ENCODE data around the gene SLCO2A1.

Gene SLCO2A1

GRCh38 chr3:133887074-133887802, 142.5 kb downstream of the SLCO2A1 start:
- no peak overlapping the region for H3K4me3 ChIP-seq (ENCODE audit: control insufficient read depth, low read depth, low read length)
- TF ChIP-seq, protein P1, sequence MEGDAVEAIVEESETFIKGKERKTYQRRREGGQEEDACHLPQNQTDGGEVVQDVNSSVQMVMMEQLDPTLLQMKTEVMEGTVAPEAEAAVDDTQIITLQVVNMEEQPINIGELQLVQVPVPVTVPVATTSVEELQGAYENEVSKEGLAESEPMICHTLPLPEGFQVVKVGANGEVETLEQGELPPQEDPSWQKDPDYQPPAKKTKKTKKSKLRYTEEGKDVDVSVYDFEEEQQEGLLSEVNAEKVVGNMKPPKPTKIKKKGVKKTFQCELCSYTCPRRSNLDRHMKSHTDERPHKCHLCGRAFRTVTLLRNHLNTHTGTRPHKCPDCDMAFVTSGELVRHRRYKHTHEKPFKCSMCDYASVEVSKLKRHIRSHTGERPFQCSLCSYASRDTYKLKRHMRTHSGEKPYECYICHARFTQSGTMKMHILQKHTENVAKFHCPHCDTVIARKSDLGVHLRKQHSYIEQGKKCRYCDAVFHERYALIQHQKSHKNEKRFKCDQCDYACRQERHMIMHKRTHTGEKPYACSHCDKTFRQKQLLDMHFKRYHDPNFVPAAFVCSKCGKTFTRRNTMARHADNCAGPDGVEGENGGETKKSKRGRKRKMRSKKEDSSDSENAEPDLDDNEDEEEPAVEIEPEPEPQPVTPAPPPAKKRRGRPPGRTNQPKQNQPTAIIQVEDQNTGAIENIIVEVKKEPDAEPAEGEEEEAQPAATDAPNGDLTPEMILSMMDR (IDR thresholded peaks at IDR 0.05; ENCODE audit: control insufficient read depth, insufficient read depth, low read depth, low read length, missing control alignments), result no peak
- DNase-seq (ENCODE audit: low read depth), result no peak

- no peak overlapping the region for H3K4me3 ChIP-seq (ENCODE audit: control insufficient read depth, low read depth, low read length)
- no peak for DNase-seq (ENCODE audit: low read depth)
Measured at GRCh38 chr3:133886031-133886722, 143.5 kb downstream of the SLCO2A1 start.

GRCh38 chr3:133884887-133885711, 144.6 kb downstream of the SLCO2A1 start:
- no peak for DNase-seq (ENCODE audit: low read depth)
- H3K4me3 ChIP-seq (ENCODE audit: control insufficient read depth, low read depth, low read length), result no peak overlapping the region
- TF ChIP-seq, protein P1 (IDR thresholded peaks at IDR 0.05; ENCODE audit: control insufficient read depth, insufficient read depth, low read depth, low read length, missing control alignments), result no peak

More at GRCh38 chr3:133886031-133886722, 143.5 kb downstream of the SLCO2A1 start:
- TF ChIP-seq, protein P1 (IDR thresholded peaks at IDR 0.05; ENCODE audit: control insufficient read depth, insufficient read depth, low read depth, low read length, missing control alignments), result no peak

GRCh38 chr3:133884054-133884886, 145.5 kb downstream of the SLCO2A1 start:
- TF ChIP-seq, protein P1 (IDR thresholded peaks at IDR 0.05; ENCODE audit: control insufficient read depth, insufficient read depth, low read depth, low read length, missing control alignments), result no peak
- H3K4me3 ChIP-seq (ENCODE audit: control insufficient read depth, low read depth, low read length), result no peak overlapping the region
- no peak for DNase-seq (ENCODE audit: low read depth)

DNA sequence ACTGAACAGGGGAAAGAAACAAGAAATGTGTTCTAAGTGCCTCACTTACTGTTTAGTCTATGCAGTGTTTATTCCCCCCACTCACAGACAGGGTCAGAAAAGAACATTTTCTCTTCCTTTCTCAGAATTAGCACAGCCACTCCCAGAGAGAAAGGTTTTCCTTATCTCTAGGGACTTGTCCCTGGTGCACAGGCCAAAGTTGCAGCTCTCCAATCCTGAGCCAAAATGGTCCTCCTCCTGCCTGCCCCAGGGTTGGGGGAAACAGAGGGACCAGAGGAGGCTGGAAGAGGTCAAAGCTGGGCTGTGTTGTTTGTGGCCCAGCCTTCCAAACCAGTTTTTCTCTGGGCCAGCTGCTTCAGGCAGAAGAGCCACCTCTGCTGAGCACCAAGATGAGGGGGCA, 146.1 kb downstream of the SLCO2A1 start:
- no peak overlapping the region for H3K4me3 ChIP-seq (ENCODE audit: control insufficient read depth, low read depth, low read length)
- no peak for DNase-seq (ENCODE audit: low read depth)
- TF ChIP-seq, protein P1 (IDR thresholded peaks at IDR 0.05; ENCODE audit: control insufficient read depth, insufficient read depth, low read depth, low read length, missing control alignments), result no peak

Measured in AG09309 (cell line).